HL-60/S4 treated with retinoic acid at 250 ng/mL for 4 days and 3 days (cell line): ENCODE measurements around the gene SIRT3.
"Not testable (repeated sequence)": the region's sequence is repeated elsewhere in the genome, so short reads cannot be mapped to it uniquely, and the experiment has no call there.

Experiments used
- in situ Hi-C: fragments of 300-500 bp; cut with MboI; formaldehyde crosslinking; loops from 2 replicates; pipeline ENCODE4 v1.7.0; 2022; ENCODE audit warnings: low sequenced_read_pairs

Gene SIRT3

GRCh38 chr11:271319-271715, 35.2 kb upstream of the SIRT3 start:
- in situ Hi-C loops = no loop called here

GRCh38 chr11:270451-271318, 34.5 kb upstream of the SIRT3 start:
- in situ Hi-C loops = no loop called here

- in situ Hi-C loops = no loop called here
These were observed 33.2 kb upstream of the SIRT3 start for GRCh38 chr11:269146-269890.

- in situ Hi-C loops = not testable (repeated sequence)
These were observed 32.6 kb upstream of the SIRT3 start for GRCh38 chr11:268716-269145.

- in situ Hi-C loops = no loop called here
These were observed 31.4 kb upstream of the SIRT3 start for GRCh38 chr11:267491-267994.

- in situ Hi-C loops = no loop called here
These were observed 30.7 kb upstream of the SIRT3 start for GRCh38 chr11:266676-267439.

- in situ Hi-C loops = no loop called here
These were observed 25.5 kb upstream of the SIRT3 start for GRCh38 chr11:261624-262023.

GRCh38 chr11:259413-259812, 23.3 kb upstream of the SIRT3 start:
- in situ Hi-C loops = no loop called here

GRCh38 chr11:257766-258493, 21.8 kb upstream of the SIRT3 start:
- in situ Hi-C loops = no loop called here

- in situ Hi-C loops = no loop called here
These were observed 21.0 kb upstream of the SIRT3 start for GRCh38 chr11:256952-257737.

- in situ Hi-C loops = no loop called here
These were observed 19.7 kb upstream of the SIRT3 start for GRCh38 chr11:255816-256215.

- in situ Hi-C loops = no loop called here
These were observed 19.0 kb upstream of the SIRT3 start for GRCh38 chr11:255176-255575.

- in situ Hi-C loops = no loop called here
These were observed 17.7 kb upstream of the SIRT3 start for GRCh38 chr11:253886-254270.

GRCh38 chr11:253160-253885, 17.2 kb upstream of the SIRT3 start:
- in situ Hi-C loops = no loop called here

- in situ Hi-C loops = no loop called here
These were observed 16.5 kb upstream of the SIRT3 start for GRCh38 chr11:252666-253065.

GRCh38 chr11:251550-251949, 15.4 kb upstream of the SIRT3 start:
- in situ Hi-C loops = no loop called here

- in situ Hi-C loops = no loop called here
These were observed 14.7 kb upstream of the SIRT3 start for GRCh38 chr11:250740-251299.

- in situ Hi-C loops = no loop called here
These were observed 14.1 kb upstream of the SIRT3 start for GRCh38 chr11:250274-250673.

GRCh38 chr11:249062-249461, 12.9 kb upstream of the SIRT3 start:
- in situ Hi-C loops = no loop called here
